ENCODE measurements around the gene GEMIN5.

Gene GEMIN5

DNA sequence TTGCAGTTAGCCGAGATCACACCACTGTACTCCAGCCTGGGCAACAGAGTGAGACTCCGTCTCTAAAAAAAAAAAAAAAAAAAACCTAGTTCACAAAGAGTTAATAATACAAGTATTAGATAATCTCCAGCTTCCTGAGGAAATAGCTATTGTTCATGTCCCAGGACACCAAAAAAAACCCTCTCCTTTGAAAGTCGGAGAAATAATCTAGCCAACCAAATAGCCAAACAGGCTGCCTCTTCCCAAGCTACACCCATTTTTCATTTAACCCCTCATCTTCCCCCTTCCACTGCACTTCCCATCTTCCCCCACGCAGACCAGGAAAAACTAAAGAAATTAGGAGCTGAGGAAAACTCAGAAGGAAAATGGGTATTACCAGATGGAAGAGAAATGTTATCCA, 56.0 kb downstream of the GEMIN5 start:
- TF ChIP-seq, protein P1, sequence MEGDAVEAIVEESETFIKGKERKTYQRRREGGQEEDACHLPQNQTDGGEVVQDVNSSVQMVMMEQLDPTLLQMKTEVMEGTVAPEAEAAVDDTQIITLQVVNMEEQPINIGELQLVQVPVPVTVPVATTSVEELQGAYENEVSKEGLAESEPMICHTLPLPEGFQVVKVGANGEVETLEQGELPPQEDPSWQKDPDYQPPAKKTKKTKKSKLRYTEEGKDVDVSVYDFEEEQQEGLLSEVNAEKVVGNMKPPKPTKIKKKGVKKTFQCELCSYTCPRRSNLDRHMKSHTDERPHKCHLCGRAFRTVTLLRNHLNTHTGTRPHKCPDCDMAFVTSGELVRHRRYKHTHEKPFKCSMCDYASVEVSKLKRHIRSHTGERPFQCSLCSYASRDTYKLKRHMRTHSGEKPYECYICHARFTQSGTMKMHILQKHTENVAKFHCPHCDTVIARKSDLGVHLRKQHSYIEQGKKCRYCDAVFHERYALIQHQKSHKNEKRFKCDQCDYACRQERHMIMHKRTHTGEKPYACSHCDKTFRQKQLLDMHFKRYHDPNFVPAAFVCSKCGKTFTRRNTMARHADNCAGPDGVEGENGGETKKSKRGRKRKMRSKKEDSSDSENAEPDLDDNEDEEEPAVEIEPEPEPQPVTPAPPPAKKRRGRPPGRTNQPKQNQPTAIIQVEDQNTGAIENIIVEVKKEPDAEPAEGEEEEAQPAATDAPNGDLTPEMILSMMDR (IDR thresholded peaks at IDR 0.05; ENCODE audit: borderline replicate concordance, extremely low read depth, low read length, poor library complexity, severe bottlenecking) = no peak
- TF ChIP-seq EZH2 (IDR thresholded peaks at IDR 0.05; ENCODE audit: borderline replicate concordance, low read depth, low read length, severe bottlenecking) = no peak
- no peak overlapping the region for H3K27ac ChIP-seq (ENCODE audit: low read length)
- no peak for ATAC-seq (ENCODE audit: insufficient read depth, low read depth)
- H3K4me2 ChIP-seq (ENCODE audit: insufficient read depth, low read length) = no peak overlapping the region
- peaks cover 23% of the 10 kb centered on the region for H3K9me3 ChIP-seq (ENCODE audit: insufficient read depth, low read length, severe bottlenecking)
- no peaks in the 10 kb centered on the region for H4K20me1 ChIP-seq (ENCODE audit: insufficient read depth, low read length)
- no peak for DNase-seq
- no peaks in the 10 kb centered on the region for H3K79me2 ChIP-seq (ENCODE audit: insufficient read depth, low read length)
- H3K9ac ChIP-seq (ENCODE audit: low read depth, low read length) = no peak overlapping the region
- no peaks in the 10 kb centered on the region for H3K27me3 ChIP-seq (ENCODE audit: insufficient read depth, low read length, poor library complexity)
- no peak overlapping the region for H2AFZ ChIP-seq (ENCODE audit: low read depth, low read length)
- no peak overlapping the region for H3K4me3 ChIP-seq (ENCODE audit: low read depth in 1 of 2, low read length in 2 of 2)
- peaks cover 38% of the 10 kb centered on the region for H3K36me3 ChIP-seq (ENCODE audit: insufficient read depth, low read length)
- no peaks in the 10 kb centered on the region for H3K4me1 ChIP-seq (ENCODE audit: insufficient read depth, low read length)

DNA sequence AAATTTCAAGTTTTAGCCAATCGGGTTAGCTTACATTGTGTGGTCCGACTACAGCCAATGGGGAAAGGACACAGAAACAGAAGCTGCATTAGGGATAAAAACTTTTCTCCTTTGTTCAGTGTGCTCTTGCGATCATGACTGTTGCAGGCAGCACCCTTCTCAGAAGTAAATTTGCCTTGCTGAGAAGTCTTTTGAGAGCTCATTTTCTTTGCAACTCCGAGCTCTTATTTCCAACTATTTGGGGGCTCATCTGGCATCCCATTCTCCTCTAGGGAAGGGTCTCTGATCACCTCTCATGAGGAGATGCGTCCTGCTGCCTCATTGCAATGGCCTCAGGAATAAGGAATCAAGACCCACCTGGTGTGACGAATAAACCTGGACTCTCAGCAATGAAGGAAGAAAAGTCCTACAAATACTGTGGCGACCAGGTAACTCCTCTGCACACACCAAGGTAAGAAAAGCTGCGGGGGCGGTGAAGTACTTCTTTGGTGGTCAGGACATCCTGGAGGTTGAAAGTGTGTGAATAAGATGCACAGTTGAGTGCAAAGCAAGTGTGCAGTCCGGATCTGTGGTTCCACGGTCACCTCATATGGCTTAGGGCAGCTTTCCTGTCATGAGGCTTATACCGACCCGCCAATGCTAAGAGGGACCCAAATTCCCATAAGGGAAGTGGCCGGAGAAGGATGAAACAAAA, 59.2 kb downstream of the GEMIN5 start:
- H3K9ac ChIP-seq (ENCODE audit: low read depth, low read length) = no peak overlapping the region
- H3K36me3 ChIP-seq (ENCODE audit: insufficient read depth, low read length) = peaks cover 43% of the 10 kb centered on the region
- no peak overlapping the region for H3K27ac ChIP-seq (ENCODE audit: low read length)
- H3K4me1 ChIP-seq (ENCODE audit: insufficient read depth, low read length) = no peaks in the 10 kb centered on the region
- H3K4me2 ChIP-seq (ENCODE audit: insufficient read depth, low read length) = no peak overlapping the region
- H3K79me2 ChIP-seq (ENCODE audit: insufficient read depth, low read length) = no peaks in the 10 kb centered on the region
- DNase-seq (no peak), ATAC-seq (ENCODE audit: insufficient read depth, low read depth) (no peak)
- H3K4me3 ChIP-seq (ENCODE audit: low read depth in 1 of 2, low read length in 2 of 2) = no peak overlapping the region
- no peak overlapping the region for H2AFZ ChIP-seq (ENCODE audit: low read depth, low read length)
- 0 out of 2 replicates have a peak, but pooled peaks cover 5% of the 10 kb centered on the region for H4K20me1 ChIP-seq (ENCODE audit: insufficient read depth, low read length)
- peaks cover 2% of the 10 kb centered on the region for H3K9me3 ChIP-seq (ENCODE audit: insufficient read depth, low read length, severe bottlenecking)
- TF ChIP-seq, protein P1 (IDR thresholded peaks at IDR 0.05; ENCODE audit: borderline replicate concordance, extremely low read depth, low read length, poor library complexity, severe bottlenecking) = no peak
- TF ChIP-seq EZH2 (IDR thresholded peaks at IDR 0.05; ENCODE audit: borderline replicate concordance, low read depth, low read length, severe bottlenecking) = no peak
- no peaks in the 10 kb centered on the region for H3K27me3 ChIP-seq (ENCODE audit: insufficient read depth, low read length, poor library complexity)

DNA sequence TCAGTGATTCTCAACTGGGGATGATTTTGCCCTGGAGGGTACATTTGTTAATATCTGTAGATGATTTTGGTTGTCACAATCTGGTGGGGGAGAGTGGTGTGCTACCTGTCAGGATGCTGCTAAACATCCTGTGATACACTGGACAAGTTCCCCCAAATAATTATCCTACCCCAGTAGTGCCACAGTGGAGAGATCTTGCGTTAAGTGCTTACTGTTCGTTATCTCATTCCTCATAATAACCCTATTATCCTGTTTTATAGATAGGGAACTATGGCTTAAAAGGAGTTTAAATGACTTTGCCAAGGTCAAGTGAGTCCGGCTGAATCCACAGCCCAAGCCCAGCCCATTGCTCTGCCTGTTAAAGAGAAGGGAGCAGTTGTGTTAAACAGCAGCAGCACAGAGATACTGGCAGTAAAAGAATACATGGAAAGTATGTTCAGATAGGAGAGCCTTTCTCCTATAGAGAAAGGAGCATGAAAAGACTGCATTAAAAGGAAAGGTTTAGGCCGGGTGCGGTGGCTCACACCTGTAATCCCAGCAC, 64.2 kb downstream of the GEMIN5 start:
- Histone ChIP-seq H3K9ac (ENCODE audit: low read depth, low read length) (no peak overlapping the region), H3K36me3 (ENCODE audit: insufficient read depth, low read length) (peaks cover 84% of the 10 kb centered on the region), H3K4me2 (ENCODE audit: insufficient read depth, low read length) (no peak overlapping the region), H2AFZ (ENCODE audit: low read depth, low read length) (no peak overlapping the region), H3K27ac (ENCODE audit: low read length) (no peak overlapping the region), H3K79me2 (ENCODE audit: insufficient read depth, low read length) (peaks cover 7% of the 10 kb centered on the region; the same call in 1 of the 2 replicates), H3K9me3 (ENCODE audit: insufficient read depth, low read length, severe bottlenecking) (peaks cover 2% of the 10 kb centered on the region), H3K4me1 (ENCODE audit: insufficient read depth, low read length) (no peaks in the 10 kb centered on the region), H4K20me1 (ENCODE audit: insufficient read depth, low read length) (peaks cover 9% of the 10 kb centered on the region), H3K4me3 (ENCODE audit: low read depth in 1 of 2, low read length in 2 of 2) (no peak overlapping the region), H3K27me3 (ENCODE audit: insufficient read depth, low read length, poor library complexity) (no peaks in the 10 kb centered on the region)
- DNase-seq (no peak), ATAC-seq (ENCODE audit: insufficient read depth, low read depth) (no peak)
- TF ChIP-seq, protein P1 (IDR thresholded peaks at IDR 0.05; ENCODE audit: borderline replicate concordance, extremely low read depth, low read length, poor library complexity, severe bottlenecking) = no peak
- TF ChIP-seq EZH2 (IDR thresholded peaks at IDR 0.05; ENCODE audit: borderline replicate concordance, low read depth, low read length, severe bottlenecking) = no peak

All from DND-41 (cell line).